Right lobe of liver (tissue), 6 donors: ENCODE data around the gene SLC46A1. TPM values are rescaled to one million over a fixed set of nuclear protein-coding genes. Genes with fewer than 3 reads are reported as not detected.

ENCODE experiments used
- ATAC-seq, 4 donors: fragments of 200-7000 bp; cut with Tn5 transposase; one replicate each; pipeline ENCODE4 v1.9.1; 2020; ENCODE audit warnings: mild to moderate bottlenecking in 4 of 4, moderate library complexity in 4 of 4
- DNase-seq, 3 donors: peaks; one replicate each; pipeline ENCODE4 v3.0.0-alpha.2; 2020
- H3K27ac ChIP-seq, 3 donors: fragments of 200-600 bp; one replicate each; pipeline ENCODE4 v1.8.0; 2022
- H3K27me3 ChIP-seq, 2 donors: fragments of 200-600 bp; one replicate each; pipeline ENCODE4 v1.8.0; 2022
- H3K36me3 ChIP-seq, 4 donors: fragments of 200-600 bp; sonication (generic) in 1 of 4; one replicate each; pipeline versions ENCODE4 v1.5.1 to v1.8.0; 2017 to 2022; ENCODE audit warnings: control low read depth in 1 of 4
- H3K4me1 ChIP-seq, 4 donors: fragments of 200-600 bp; sonication (generic) in 1 of 4; one replicate each; pipeline versions ENCODE4 v1.5.1 to v1.8.0; 2017 to 2022; ENCODE audit warnings: control low read depth in 1 of 4
- H3K4me3 ChIP-seq, 3 donors: fragments of 200-600 bp; one replicate each; pipeline ENCODE4 v1.8.0; 2022
- H3K9me3 ChIP-seq, 4 donors: fragments of 200-600 bp; sonication (generic) in 1 of 4; one replicate each; pipeline versions ENCODE4 v1.5.1 to v1.8.0; 2017 to 2022; ENCODE audit warnings: control low read depth in 1 of 4
- POLR2A ChIP-seq: fragments of 450-650 bp; IDR thresholded peaks from one replicate; pipeline ENCODE4 v1.6.1; 2017; ENCODE audit warnings: antibody characterized with exemption, mild to moderate bottlenecking
- whole genome bisulfite sequencing: methylation state at CpG from one replicate; pipeline ENCODE4 v1.1.6; 2018; ENCODE audit warnings: low coverage, low lambda C conversion rate; ENCODE audit not compliant: insufficient coverage; ENCODE audit errors: missing lambda C conversion rate; 5-methylcytosine and 5-hydroxymethylcytosine counted together
- intact Hi-C, 2 donors: fragments of 100-400 bp; cut with DNase I; formaldehyde crosslinking; loops; one replicate each; pipeline versions ENCODE4 v1.11.2 to v1.14.1; 2022
- total RNA-seq, 6 experiments: library from RNA; depleted of rRNA in 2 of 6; stranded (reverse); fragments of >200 nt in 2 of 6; fragmentation: NEBNext Ultra II Directional in 3 of 6; extraction: Animal tissue kit (Norgen Biotek cat#: 25700) in 3 of 6; gene quantifications; one replicate each; pipeline versions ENCODE4 v1.1.0 to v1.2.4, GENCODE V29; 2016 to 2023
- TF ChIP-seq, protein P1 (sequence below), 4 donors: fragments of 200-600 bp in 3 of 4; fragments of 450-650 bp in 1 of 4; IDR thresholded peaks; one replicate each; pipeline versions ENCODE4 v1.5.1 to v1.8.0; 2016 to 2022; ENCODE audit warnings: antibody characterized with exemption in 4 of 4, mild to moderate bottlenecking in 2 of 4
- donor health status: DM: no; HTN: yes; CAD: no.
- donor health status: DM: no; HTN: no; CAD: no.
- donor health status: DM: no; HTN: no; CAD: no.
- donor health status: DM: no; HTN: yes; CAD: no.
- donor health status: DM: no; HTN: yes; CAD: no.

The SLC46A1 gene
- total RNA-seq, 6 experiments from 2014 or later, result 22.1 to 44.6 (median 32.1) TPM

DNA sequence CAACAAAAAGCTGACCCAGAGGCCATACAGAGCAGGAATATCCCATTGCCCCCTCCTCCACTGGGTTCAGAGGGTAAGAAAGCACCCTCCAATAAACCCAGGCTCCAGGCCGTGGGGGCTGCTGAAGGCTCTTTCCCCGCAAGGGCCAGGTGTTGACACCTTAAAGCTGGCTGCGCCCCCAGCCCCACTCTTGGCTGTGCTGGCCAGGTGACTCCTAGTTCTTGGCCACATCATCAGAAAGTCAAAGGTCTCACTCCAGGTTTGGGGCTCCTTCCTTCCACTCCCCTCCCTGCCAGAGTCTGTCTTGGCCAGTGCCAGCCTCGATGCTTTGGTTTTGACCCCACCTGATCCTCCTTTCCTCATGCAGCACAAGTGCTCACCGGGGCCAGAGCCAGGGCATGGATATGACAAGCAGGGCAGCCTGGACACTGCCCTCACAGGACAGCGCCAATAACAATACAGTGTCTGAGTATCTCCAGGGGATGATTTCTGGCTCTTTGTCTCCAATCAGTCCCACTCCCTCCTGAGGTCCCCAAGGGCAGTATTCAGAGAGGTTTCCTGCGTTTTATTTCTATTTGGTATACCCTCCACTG, 8.2 kb downstream of the SLC46A1 start:
- Histone ChIP-seq H3K36me3 (peaks cover 0 to 44% (median 10%) of the 10 kb centered on the region in 4 donors), H3K4me1 (peaks cover 0 to 30% (median 12%) of the 10 kb centered on the region in 4 donors), H3K9me3 (no peaks in the 10 kb centered on the region), H3K4me3 (no peak overlapping the region), H3K27ac (peak overlapping the region; percentile 3 to 65 (median 23)), H3K27me3 (no peaks in the 10 kb centered on the region)
- 49% methylated on average over 6 of the region's 7 CpGs for WGBS
- intact Hi-C loops, result no loop called here
- no peak for TF ChIP-seq POLR2A
- TF ChIP-seq, protein P1, sequence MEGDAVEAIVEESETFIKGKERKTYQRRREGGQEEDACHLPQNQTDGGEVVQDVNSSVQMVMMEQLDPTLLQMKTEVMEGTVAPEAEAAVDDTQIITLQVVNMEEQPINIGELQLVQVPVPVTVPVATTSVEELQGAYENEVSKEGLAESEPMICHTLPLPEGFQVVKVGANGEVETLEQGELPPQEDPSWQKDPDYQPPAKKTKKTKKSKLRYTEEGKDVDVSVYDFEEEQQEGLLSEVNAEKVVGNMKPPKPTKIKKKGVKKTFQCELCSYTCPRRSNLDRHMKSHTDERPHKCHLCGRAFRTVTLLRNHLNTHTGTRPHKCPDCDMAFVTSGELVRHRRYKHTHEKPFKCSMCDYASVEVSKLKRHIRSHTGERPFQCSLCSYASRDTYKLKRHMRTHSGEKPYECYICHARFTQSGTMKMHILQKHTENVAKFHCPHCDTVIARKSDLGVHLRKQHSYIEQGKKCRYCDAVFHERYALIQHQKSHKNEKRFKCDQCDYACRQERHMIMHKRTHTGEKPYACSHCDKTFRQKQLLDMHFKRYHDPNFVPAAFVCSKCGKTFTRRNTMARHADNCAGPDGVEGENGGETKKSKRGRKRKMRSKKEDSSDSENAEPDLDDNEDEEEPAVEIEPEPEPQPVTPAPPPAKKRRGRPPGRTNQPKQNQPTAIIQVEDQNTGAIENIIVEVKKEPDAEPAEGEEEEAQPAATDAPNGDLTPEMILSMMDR (IDR thresholded peaks at IDR 0.05), result no peak
- DNase-seq (peak in 1 of 3 donors; percentile 69), ATAC-seq (peak; percentile 26 to 70 (median 44))

DNA sequence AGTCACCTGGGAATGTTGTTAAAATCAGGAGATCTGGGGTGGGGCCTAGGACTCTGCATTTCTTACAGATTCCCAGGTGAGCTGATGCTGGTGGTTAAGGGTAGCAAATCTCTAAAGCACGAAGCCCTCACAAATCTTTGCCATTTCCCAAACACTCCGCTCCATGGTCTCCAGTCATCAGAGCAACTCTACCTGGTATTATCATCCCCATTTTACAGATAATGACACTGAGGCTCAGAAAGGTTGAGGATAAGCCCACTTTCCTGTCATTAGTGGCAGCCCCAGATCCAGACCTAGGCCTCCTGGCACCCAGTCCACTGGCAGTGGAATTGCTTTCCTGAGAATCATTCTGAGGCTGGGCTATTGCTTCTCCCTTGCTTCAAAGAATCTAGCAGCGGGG, 8.7 kb downstream of the SLC46A1 start:
- intact Hi-C loops, result no loop called here
- H3K27me3 ChIP-seq, result no peaks in the 10 kb centered on the region

DNA sequence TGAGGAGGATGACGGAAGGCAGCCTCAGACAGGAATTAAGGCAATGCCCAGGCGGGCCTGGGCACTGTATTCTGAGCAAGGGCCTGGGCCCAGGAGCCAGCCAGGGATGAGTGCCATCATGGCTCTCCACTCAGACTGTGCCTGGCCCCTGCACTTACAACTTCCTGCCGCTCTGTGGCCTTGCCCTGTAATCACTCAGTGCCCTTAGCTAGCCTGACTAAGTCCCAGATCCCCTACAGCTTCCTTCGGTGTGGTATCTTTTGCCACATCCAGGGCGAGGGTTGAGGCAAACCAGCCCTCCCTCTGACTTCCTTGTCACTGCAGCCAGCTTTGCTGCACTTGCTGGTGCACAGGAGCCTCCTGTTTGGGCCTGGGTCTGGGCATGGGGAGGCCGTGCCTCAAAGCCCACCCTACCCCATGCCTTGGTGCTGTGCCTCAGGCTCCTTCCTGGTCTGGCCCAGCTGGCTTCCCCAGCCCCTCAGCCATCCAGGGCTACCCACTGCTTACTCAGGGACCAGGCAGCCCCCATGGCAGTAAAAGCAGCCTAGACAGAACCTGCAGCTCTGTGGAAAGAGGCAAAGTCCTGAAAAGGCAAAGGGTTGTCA, 9.3 kb downstream of the SLC46A1 start:
- peak overlapping the region in 1 of 3 donors; percentile 18 for H3K27ac ChIP-seq
- no peaks in the 10 kb centered on the region for H3K9me3 ChIP-seq
- WGBS, result 57% methylated on average over 4 of the region's 6 CpGs
- H3K4me1 ChIP-seq, result peaks cover 0 to 30% (median 12%) of the 10 kb centered on the region in 4 donors
- peaks cover 0 to 37% (median 8%) of the 10 kb centered on the region in 4 donors for H3K36me3 ChIP-seq
- intact Hi-C loops, result no loop called here
- peak in 1 of 4 donors; percentile 2 for ATAC-seq
- H3K27me3 ChIP-seq, result no peaks in the 10 kb centered on the region
- H3K4me3 ChIP-seq, result no peak overlapping the region
- DNase-seq, result no peak
- no peak for TF ChIP-seq POLR2A
- TF ChIP-seq, protein P1 (IDR thresholded peaks at IDR 0.05), result no peak

More for the DNA sequence above, 8.7 kb downstream of the SLC46A1 start:
- TF ChIP-seq, protein P1 (IDR thresholded peaks at IDR 0.05), result no peak
- no peak for TF ChIP-seq POLR2A
- WGBS, result 80% methylated on average over 1 of the region's 3 CpGs
- Histone ChIP-seq H3K36me3 (peaks cover 0 to 43% (median 10%) of the 10 kb centered on the region in 4 donors), H3K27ac (peak overlapping the region in 1 of 3 donors; percentile 65), H3K4me1 (peaks cover 0 to 30% (median 12%) of the 10 kb centered on the region in 4 donors), H3K4me3 (no peak overlapping the region), H3K9me3 (no peaks in the 10 kb centered on the region)
- DNase-seq (no peak), ATAC-seq (no peak)

DNA sequence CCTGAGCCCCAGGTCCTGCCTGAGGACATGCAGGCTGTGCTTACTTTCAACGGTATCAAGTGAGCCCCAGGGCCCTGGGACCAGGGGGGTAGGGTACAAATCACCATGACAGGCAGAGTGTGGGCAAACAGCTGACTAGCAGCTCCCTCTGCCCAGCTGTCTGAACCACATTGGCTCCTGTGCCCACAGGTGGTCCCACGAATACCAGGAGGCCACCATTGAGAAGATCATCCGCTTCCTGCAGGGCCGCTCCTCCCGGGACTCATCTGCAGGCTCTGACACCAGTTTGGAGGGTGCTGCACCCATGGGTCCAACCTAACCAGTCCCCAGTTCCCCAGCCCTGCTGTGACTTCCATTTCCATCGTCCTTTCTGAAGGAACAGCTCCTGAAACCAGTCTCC, 10.0 kb downstream of the SLC46A1 start:
- Histone ChIP-seq H3K4me3 (no peak overlapping the region), H3K27me3 (no peaks in the 10 kb centered on the region), H3K36me3 (peaks cover 0 to 30% (median 7%) of the 10 kb centered on the region in 4 donors), H3K9me3 (no peaks in the 10 kb centered on the region), H3K27ac (no peak overlapping the region), H3K4me1 (peaks cover 0 to 30% (median 12%) of the 10 kb centered on the region in 4 donors)
- DNase-seq (no peak), ATAC-seq (no peak)
- intact Hi-C loops, result no loop called here
- TF ChIP-seq POLR2A, result no peak
- TF ChIP-seq, protein P1 (IDR thresholded peaks at IDR 0.05), result no peak
- 83% methylated on average over 1 of the region's 6 CpGs for WGBS
